Activated T-helper 1 cell treated with anti-CD3 and anti-CD28 coated beads, Interleukin-2, amount 50 U/mL, for 16 hours (primary cell): Measurements from ENCODE around the gene AUNIP.
"Not testable (repeated sequence)": the region's sequence is repeated elsewhere in the genome, so short reads cannot be mapped to it uniquely, and the experiment has no call there.

Experiments
- DNase-seq, 2 donors: peaks; one replicate each; pipeline ENCODE4 v3.0.0-alpha.2; 2020; ENCODE audit warnings: low read depth in 1 of 2, low spot score in 1 of 2

The AUNIP gene

DNA sequence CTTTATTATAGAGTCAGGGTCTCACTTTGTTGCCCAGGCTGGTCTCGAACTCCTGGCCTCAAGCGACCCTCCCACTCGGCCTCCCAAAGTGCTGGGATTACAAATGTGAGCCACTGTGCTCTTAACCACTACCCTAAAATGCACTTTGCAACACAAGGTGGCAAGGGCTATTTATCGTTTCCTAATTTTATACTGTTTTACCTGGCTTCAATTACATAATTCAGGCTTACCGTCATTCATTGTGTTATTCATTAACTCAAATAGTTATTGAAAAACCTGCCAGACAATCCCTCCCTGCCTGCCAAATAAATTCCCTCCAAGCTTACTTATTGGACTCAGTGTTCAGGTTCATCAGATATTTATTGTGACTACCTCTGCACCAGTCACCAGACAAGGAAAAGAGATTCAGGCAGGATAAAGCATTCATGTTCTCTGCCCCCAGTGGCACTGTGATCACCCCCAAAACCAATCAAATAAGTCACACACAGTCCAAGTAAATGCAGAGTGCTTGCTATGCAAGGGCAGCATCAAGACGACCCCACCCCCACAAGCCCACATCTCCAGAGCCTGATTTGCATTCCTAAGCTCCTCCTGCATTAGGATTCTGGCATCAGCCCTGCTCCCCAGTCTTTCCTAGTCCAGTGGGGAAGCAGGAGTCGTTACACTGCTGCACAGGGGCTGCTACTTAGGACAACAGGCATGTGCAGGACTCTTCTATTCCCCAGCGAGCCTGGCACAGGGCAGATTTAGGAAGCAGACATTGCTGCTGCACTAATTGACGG is 8.1 kb upstream of the AUNIP start:
- DNase-seq: no peak

GRCh38 chr1:25866288-25866687 is 7.0 kb upstream of the AUNIP start:
- DNase-seq: no peak

GRCh38 chr1:25864434-25864833 is 5.2 kb upstream of the AUNIP start:
- DNase-seq: no peak

- DNase-seq: no peak
These were observed 4.4 kb upstream of the AUNIP start for GRCh38 chr1:25863486-25864262.

DNA sequence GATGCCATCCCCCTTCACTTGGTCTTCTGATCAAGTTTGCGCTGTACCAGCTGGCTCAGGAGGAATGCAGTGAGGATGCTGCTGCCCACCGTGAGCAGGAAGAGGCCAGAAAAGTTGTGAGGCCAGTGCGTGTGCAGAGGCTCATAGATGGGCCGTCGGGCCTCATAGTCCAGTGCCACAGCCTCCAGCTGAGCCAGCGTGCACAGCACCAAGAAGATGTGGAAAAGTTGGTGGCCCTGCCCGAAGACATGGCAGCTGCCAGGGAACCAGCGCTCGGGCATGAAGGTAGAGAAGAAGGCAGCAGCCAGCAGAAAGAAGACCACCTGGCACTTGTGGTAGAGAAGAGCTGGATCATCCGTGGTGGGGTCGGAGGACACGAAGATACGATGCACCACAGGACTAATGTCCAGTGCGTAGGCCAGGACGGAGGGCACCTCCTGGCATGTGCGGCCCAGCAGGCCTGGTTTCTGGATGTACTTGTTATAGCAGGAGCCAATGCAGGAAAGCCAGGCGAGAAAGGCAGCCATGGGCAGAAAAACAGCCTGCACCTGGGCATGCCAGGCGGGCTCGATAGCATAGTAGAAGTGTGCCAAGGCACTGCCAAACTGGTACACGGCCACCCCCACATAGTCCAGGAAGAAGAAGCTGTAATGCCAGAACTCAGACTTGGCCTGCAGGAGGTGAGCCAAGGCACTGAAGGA is 3.7 kb upstream of the AUNIP start:
- DNase-seq: no peak

GRCh38 chr1:25861316-25862286 is 2.3 kb upstream of the AUNIP start:
- no peak for DNase-seq

GRCh38 chr1:25858494-25858893 is 763 bp downstream of the AUNIP start:
- DNase-seq: no peak

DNA sequence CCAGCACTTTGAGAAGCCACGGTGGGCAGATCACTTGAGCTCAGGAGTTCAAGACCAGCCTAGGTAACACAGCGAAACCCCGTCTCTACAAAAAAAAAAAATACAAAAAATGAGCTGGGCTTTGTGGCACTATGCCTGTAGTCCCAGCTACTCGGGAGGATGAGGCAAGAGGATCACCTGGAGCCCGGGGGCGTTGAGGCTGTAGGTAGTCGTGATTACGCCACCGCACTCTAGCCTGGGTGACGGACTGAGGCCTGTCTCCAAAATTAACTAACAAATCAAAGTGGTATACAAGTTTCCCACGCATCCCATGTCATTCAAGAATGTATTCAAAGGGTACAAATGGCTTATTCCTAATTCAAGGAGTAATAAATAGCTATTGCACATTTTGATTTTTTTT is 2.4 kb downstream of the AUNIP start:
- no peak for DNase-seq

DNA sequence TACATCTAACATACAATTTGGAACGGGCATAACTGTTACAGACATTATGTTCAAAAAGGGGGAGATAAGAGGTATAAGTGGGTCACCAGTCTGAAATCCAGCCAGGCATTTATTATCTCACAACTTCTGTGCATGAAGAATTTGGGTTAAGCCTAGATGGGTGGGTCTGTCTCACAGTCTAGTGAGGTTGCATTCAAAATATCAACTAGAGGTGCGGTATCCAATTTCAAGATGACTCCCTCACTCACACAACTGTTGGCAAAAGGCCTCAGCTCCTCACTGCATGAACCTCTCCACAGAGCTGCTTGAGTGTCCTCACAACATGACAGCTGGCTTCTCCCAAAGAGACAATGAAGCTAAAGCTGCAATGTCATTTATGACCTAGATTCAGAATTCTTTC is 4.7 kb downstream of the AUNIP start:
- DNase-seq: no peak

GRCh38 chr1:25848531-25848930 is 10.7 kb downstream of the AUNIP start:
- no peak for DNase-seq

- DNase-seq: no peak
These were observed 11.3 kb downstream of the AUNIP start for GRCh38 chr1:25847929-25848328.

GRCh38 chr1:25845664-25846063 is 13.6 kb downstream of the AUNIP start:
- DNase-seq: no peak

DNA sequence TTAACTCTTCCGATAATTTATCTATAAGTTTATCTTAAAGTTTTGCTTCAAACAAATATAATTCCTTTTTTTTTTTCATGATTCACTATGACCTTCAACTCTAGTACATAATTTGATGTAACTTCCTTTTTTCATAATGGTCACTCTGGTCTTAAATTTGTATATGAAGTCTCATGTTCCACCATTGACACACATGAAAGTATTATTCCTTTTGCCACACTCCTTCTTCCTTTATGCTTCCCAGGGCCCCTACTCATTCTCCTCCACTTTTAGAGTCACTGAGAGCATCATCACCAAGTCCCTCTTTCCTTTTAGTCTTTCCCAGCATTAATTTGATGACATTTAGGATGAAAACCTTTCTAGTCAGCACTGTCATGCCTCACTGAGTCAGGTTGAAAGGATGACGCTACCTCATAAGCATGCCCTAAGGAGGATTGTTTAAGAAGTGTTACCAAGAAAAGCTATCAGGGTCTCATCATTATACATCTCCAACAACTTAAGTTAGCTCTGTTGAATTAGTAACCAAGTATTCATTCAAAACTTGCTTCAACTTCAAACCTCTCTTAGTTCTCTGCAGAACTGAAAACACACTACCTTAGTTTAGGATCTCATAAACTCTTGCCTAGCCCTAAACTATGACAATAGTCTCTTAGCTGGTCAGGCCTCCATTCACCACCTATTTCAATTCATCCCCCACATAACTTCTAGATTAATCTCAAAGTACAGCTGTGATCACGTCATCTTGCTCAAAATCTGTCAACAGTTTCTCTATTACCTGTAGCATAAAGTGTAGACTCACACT is 14.5 kb downstream of the AUNIP start:
- DNase-seq: no peak

- DNase-seq: no peak
These were observed 15.8 kb downstream of the AUNIP start for GRCh38 chr1:25843483-25843882.

DNA sequence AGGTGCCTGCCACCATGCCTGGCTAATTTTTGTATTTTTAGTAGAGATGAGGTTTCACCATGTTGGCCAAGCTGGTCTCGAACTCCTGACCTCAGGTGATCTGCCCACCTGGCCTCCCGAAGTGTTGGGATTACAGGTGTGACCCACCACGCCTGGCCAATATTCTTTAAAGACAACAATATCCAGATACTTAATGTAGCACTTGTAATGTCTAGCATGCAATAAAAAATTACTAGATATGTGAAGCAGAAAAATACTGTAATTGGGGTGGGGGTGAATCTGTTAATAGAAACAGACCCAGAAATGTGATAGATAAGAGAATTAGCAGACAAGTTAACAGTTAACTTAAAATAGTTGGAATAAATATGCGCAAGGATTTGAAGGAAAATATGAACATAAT is 19.4 kb downstream of the AUNIP start:
- DNase-seq: not testable (repeated sequence)

- no peak for DNase-seq
These were observed 21.9 kb downstream of the AUNIP start for GRCh38 chr1:25837262-25837875.

GRCh38 chr1:25836695-25837094 is 22.6 kb downstream of the AUNIP start:
- DNase-seq: no peak

DNA sequence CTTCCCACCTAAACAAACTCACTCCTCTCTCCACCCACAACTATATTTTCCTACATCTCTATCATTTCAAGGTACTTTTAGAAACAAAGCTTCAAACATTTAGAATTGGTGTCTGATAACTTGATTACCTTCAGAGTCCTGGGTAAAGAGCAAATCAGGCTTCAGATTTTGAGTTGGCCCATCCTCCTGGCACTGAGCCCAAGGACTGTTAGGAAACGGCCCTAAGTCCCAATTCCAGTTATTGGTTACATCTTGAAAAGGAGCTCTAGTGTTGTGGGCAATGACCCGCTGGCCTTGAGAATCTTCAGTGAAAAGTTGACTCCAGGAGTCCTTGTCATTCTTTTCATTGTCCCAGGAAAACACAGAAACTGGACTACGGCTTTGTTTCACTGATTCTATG is 24.4 kb downstream of the AUNIP start:
- DNase-seq: no peak

- no peak for DNase-seq
These were observed 26.1 kb downstream of the AUNIP start for GRCh38 chr1:25833158-25833557.
